Measurements from ENCODE around the gene ZNF503.
"Not testable (repeated sequence)": the region's sequence is repeated elsewhere in the genome, so short reads cannot be mapped to it uniquely, and the experiment has no call there.

ZNF503 gene

GRCh38 chr10:75367901-75368300 is 33.7 kb downstream of the ZNF503 start:
- H3K27ac ChIP-seq (ENCODE audit: low read length): no peak overlapping the region
- H3K4me1 ChIP-seq (ENCODE audit: control insufficient read depth, insufficient read depth, low read length): no peaks in the 10 kb centered on the region
- H3K36me3 ChIP-seq (ENCODE audit: control insufficient read depth in 2 of 2, insufficient read depth in 2 of 2, low read length in 2 of 2): no peaks in the 10 kb centered on the region
- no peak overlapping the region for H3K9ac ChIP-seq (ENCODE audit: low read length in 2 of 2)
- no peaks in the 10 kb centered on the region for H3K27me3 ChIP-seq (ENCODE audit: control insufficient read depth in 1 of 2, insufficient read depth in 2 of 2, low read length in 2 of 2)
- no peak overlapping the region for H3K4me3 ChIP-seq (ENCODE audit: low read length in 2 of 2)
- H3K9me3 ChIP-seq (ENCODE audit: control insufficient read depth in 2 of 2, low read length in 2 of 2): no peaks in the 10 kb centered on the region

- no peak overlapping the region for H3K4me3 ChIP-seq (ENCODE audit: low read length in 2 of 2)
- H3K9me3 ChIP-seq (ENCODE audit: control insufficient read depth in 2 of 2, low read length in 2 of 2): no peaks in the 10 kb centered on the region
- H3K4me1 ChIP-seq (ENCODE audit: control insufficient read depth, insufficient read depth, low read length): no peaks in the 10 kb centered on the region
- no peak overlapping the region for H3K27ac ChIP-seq (ENCODE audit: low read length)
- no peak overlapping the region for H3K9ac ChIP-seq (ENCODE audit: low read length in 2 of 2)
- no peaks in the 10 kb centered on the region for H3K27me3 ChIP-seq (ENCODE audit: control insufficient read depth in 1 of 2, insufficient read depth in 2 of 2, low read length in 2 of 2)
- H3K36me3 ChIP-seq (ENCODE audit: control insufficient read depth in 2 of 2, insufficient read depth in 2 of 2, low read length in 2 of 2): no peaks in the 10 kb centered on the region
These were observed 34.5 kb downstream of the ZNF503 start for GRCh38 chr10:75367021-75367487.

GRCh38 chr10:75363431-75363830 is 38.1 kb downstream of the ZNF503 start:
- Histone ChIP-seq H3K9ac (ENCODE audit: low read length in 2 of 2) (no peak overlapping the region), H3K9me3 (ENCODE audit: control insufficient read depth in 2 of 2, low read length in 2 of 2) (no peaks in the 10 kb centered on the region), H3K4me1 (ENCODE audit: control insufficient read depth, insufficient read depth, low read length) (peaks cover 3% of the 10 kb centered on the region), H3K36me3 (ENCODE audit: control insufficient read depth in 2 of 2, insufficient read depth in 2 of 2, low read length in 2 of 2) (no peaks in the 10 kb centered on the region), H3K27me3 (ENCODE audit: control insufficient read depth in 1 of 2, insufficient read depth in 2 of 2, low read length in 2 of 2) (no peaks in the 10 kb centered on the region), H3K4me3 (ENCODE audit: low read length in 2 of 2) (no peak overlapping the region), H3K27ac (ENCODE audit: low read length) (no peak overlapping the region)

- H3K4me3 ChIP-seq (ENCODE audit: low read length in 2 of 2); H3K9ac ChIP-seq (ENCODE audit: low read length in 2 of 2); H3K4me1 ChIP-seq (ENCODE audit: control insufficient read depth, insufficient read depth, low read length); H3K36me3 ChIP-seq (ENCODE audit: control insufficient read depth in 2 of 2, insufficient read depth in 2 of 2, low read length in 2 of 2); H3K27ac ChIP-seq (ENCODE audit: low read length); H3K27me3 ChIP-seq (ENCODE audit: control insufficient read depth in 1 of 2, insufficient read depth in 2 of 2, low read length in 2 of 2); H3K9me3 ChIP-seq (ENCODE audit: control insufficient read depth in 2 of 2, low read length in 2 of 2): not testable (repeated sequence)
These were observed 41.7 kb downstream of the ZNF503 start for GRCh38 chr10:75359876-75360275.

- no peak overlapping the region for H3K27ac ChIP-seq (ENCODE audit: low read length)
These were observed 42.6 kb downstream of the ZNF503 start for GRCh38 chr10:75358835-75359421.

GRCh38 chr10:75358132-75358531 is 43.4 kb downstream of the ZNF503 start:
- H3K4me3 ChIP-seq (ENCODE audit: low read length in 2 of 2): no peak overlapping the region

More at GRCh38 chr10:75358835-75359421, 42.6 kb downstream of the ZNF503 start:
- Histone ChIP-seq H3K9ac (ENCODE audit: low read length in 2 of 2) (no peak overlapping the region), H3K9me3 (ENCODE audit: control insufficient read depth in 2 of 2, low read length in 2 of 2) (peaks cover 2 to 13% of the 10 kb centered on the region in 2 donors), H3K36me3 (ENCODE audit: control insufficient read depth in 2 of 2, insufficient read depth in 2 of 2, low read length in 2 of 2) (no peaks in the 10 kb centered on the region), H3K4me3 (ENCODE audit: low read length in 2 of 2) (no peak overlapping the region), H3K27me3 (ENCODE audit: control insufficient read depth in 1 of 2, insufficient read depth in 2 of 2, low read length in 2 of 2) (no peaks in the 10 kb centered on the region), H3K4me1 (ENCODE audit: control insufficient read depth, insufficient read depth, low read length) (peaks cover 3% of the 10 kb centered on the region)

GRCh38 chr10:75357500-75357899 is 44.1 kb downstream of the ZNF503 start:
- H3K9me3 ChIP-seq (ENCODE audit: control insufficient read depth in 2 of 2, low read length in 2 of 2): peaks cover 2 to 13% of the 10 kb centered on the region in 2 donors
- peaks cover 3% of the 10 kb centered on the region for H3K4me1 ChIP-seq (ENCODE audit: control insufficient read depth, insufficient read depth, low read length)
- H3K9ac ChIP-seq (ENCODE audit: low read length in 2 of 2): no peak overlapping the region
- no peak overlapping the region for H3K4me3 ChIP-seq (ENCODE audit: low read length in 2 of 2)
- no peaks in the 10 kb centered on the region for H3K36me3 ChIP-seq (ENCODE audit: control insufficient read depth in 2 of 2, insufficient read depth in 2 of 2, low read length in 2 of 2)
- H3K27me3 ChIP-seq (ENCODE audit: control insufficient read depth in 1 of 2, insufficient read depth in 2 of 2, low read length in 2 of 2): no peaks in the 10 kb centered on the region
- H3K27ac ChIP-seq (ENCODE audit: low read length): no peak overlapping the region

More at GRCh38 chr10:75358132-75358531, 43.4 kb downstream of the ZNF503 start:
- peaks cover 3% of the 10 kb centered on the region for H3K4me1 ChIP-seq (ENCODE audit: control insufficient read depth, insufficient read depth, low read length)
- no peak overlapping the region for H3K27ac ChIP-seq (ENCODE audit: low read length)
- H3K9ac ChIP-seq (ENCODE audit: low read length in 2 of 2): no peak overlapping the region
- H3K9me3 ChIP-seq (ENCODE audit: control insufficient read depth in 2 of 2, low read length in 2 of 2): peaks cover 2 to 13% of the 10 kb centered on the region in 2 donors
- no peaks in the 10 kb centered on the region for H3K36me3 ChIP-seq (ENCODE audit: control insufficient read depth in 2 of 2, insufficient read depth in 2 of 2, low read length in 2 of 2)
- no peaks in the 10 kb centered on the region for H3K27me3 ChIP-seq (ENCODE audit: control insufficient read depth in 1 of 2, insufficient read depth in 2 of 2, low read length in 2 of 2)

GRCh38 chr10:75356484-75356883 is 45.1 kb downstream of the ZNF503 start:
- Histone ChIP-seq H3K4me3 (ENCODE audit: low read length in 2 of 2) (no peak overlapping the region), H3K9me3 (ENCODE audit: control insufficient read depth in 2 of 2, low read length in 2 of 2) (peaks cover 2 to 13% of the 10 kb centered on the region in 2 donors), H3K9ac (ENCODE audit: low read length in 2 of 2) (no peak overlapping the region)

GRCh38 chr10:75355706-75356105 is 45.9 kb downstream of the ZNF503 start:
- Histone ChIP-seq H3K9ac (ENCODE audit: low read length in 2 of 2) (no peak overlapping the region), H3K4me1 (ENCODE audit: control insufficient read depth, insufficient read depth, low read length) (peaks cover 3% of the 10 kb centered on the region), H3K4me3 (ENCODE audit: low read length in 2 of 2) (no peak overlapping the region), H3K36me3 (ENCODE audit: control insufficient read depth in 2 of 2, insufficient read depth in 2 of 2, low read length in 2 of 2) (no peaks in the 10 kb centered on the region), H3K27ac (ENCODE audit: low read length) (no peak overlapping the region), H3K9me3 (ENCODE audit: control insufficient read depth in 2 of 2, low read length in 2 of 2) (peaks cover 2 to 13% of the 10 kb centered on the region in 2 donors), H3K27me3 (ENCODE audit: control insufficient read depth in 1 of 2, insufficient read depth in 2 of 2, low read length in 2 of 2) (no peaks in the 10 kb centered on the region)

More at GRCh38 chr10:75356484-75356883, 45.1 kb downstream of the ZNF503 start:
- Histone ChIP-seq H3K27me3 (ENCODE audit: control insufficient read depth in 1 of 2, insufficient read depth in 2 of 2, low read length in 2 of 2) (no peaks in the 10 kb centered on the region), H3K36me3 (ENCODE audit: control insufficient read depth in 2 of 2, insufficient read depth in 2 of 2, low read length in 2 of 2) (no peaks in the 10 kb centered on the region), H3K27ac (ENCODE audit: low read length) (no peak overlapping the region), H3K4me1 (ENCODE audit: control insufficient read depth, insufficient read depth, low read length) (peaks cover 3% of the 10 kb centered on the region)

- no peaks in the 10 kb centered on the region for H3K27me3 ChIP-seq (ENCODE audit: control insufficient read depth in 1 of 2, insufficient read depth in 2 of 2, low read length in 2 of 2)
- H3K36me3 ChIP-seq (ENCODE audit: control insufficient read depth in 2 of 2, insufficient read depth in 2 of 2, low read length in 2 of 2): no peaks in the 10 kb centered on the region
- no peak overlapping the region for H3K27ac ChIP-seq (ENCODE audit: low read length)
- H3K4me3 ChIP-seq (ENCODE audit: low read length in 2 of 2): no peak overlapping the region
- H3K9me3 ChIP-seq (ENCODE audit: control insufficient read depth in 2 of 2, low read length in 2 of 2): peaks cover 2 to 13% of the 10 kb centered on the region in 2 donors
- H3K9ac ChIP-seq (ENCODE audit: low read length in 2 of 2): no peak overlapping the region
- no peaks in the 10 kb centered on the region for H3K4me1 ChIP-seq (ENCODE audit: control insufficient read depth, insufficient read depth, low read length)
These were observed 48.4 kb downstream of the ZNF503 start for GRCh38 chr10:75353183-75353582.

GRCh38 chr10:75352650-75353049 is 48.9 kb downstream of the ZNF503 start:
- Histone ChIP-seq H3K36me3 (ENCODE audit: control insufficient read depth in 2 of 2, insufficient read depth in 2 of 2, low read length in 2 of 2) (no peaks in the 10 kb centered on the region), H3K27ac (ENCODE audit: low read length) (no peak overlapping the region), H3K9ac (ENCODE audit: low read length in 2 of 2) (no peak overlapping the region), H3K9me3 (ENCODE audit: control insufficient read depth in 2 of 2, low read length in 2 of 2) (peaks cover 2 to 13% of the 10 kb centered on the region in 2 donors), H3K4me3 (ENCODE audit: low read length in 2 of 2) (no peak overlapping the region), H3K27me3 (ENCODE audit: control insufficient read depth in 1 of 2, insufficient read depth in 2 of 2, low read length in 2 of 2) (no peaks in the 10 kb centered on the region), H3K4me1 (ENCODE audit: control insufficient read depth, insufficient read depth, low read length) (no peaks in the 10 kb centered on the region)

Data from stomach smooth muscle (tissue), 2 donors.